BE2C (cell line): ENCODE measurements around the gene ERGIC1.

ENCODE experiments used
- DNase-seq: peaks from one replicate; pipeline ENCODE4 v3.0.0-alpha.2; 2020
- H3K27me3 ChIP-seq: fragments of 250-450 bp; sonication (Bioruptor Pico); 2 replicates; pipeline ENCODE4 v1.5.1; 2020; ENCODE audit warnings: mild to moderate bottlenecking
- H3K36me3 ChIP-seq: fragments of 250-450 bp; sonication (Bioruptor Pico); 2 replicates; pipeline ENCODE4 v1.5.1; 2020; ENCODE audit warnings: mild to moderate bottlenecking
- H3K4me1 ChIP-seq: fragments of 250-450 bp; sonication (Bioruptor Pico); 2 replicates; pipeline ENCODE4 v1.5.1; 2020
- H3K4me3 ChIP-seq: 2 replicates; pipeline ENCODE4 v1.5.1; 2011; ENCODE audit warnings: low read depth, low read length
- H3K9me3 ChIP-seq: fragments of 250-450 bp; sonication (Bioruptor Pico); 2 replicates; pipeline ENCODE4 v1.5.1; 2020
- TF ChIP-seq, protein P1 (sequence below): IDR thresholded peaks from 2 replicates; pipeline ENCODE4 v1.5.1; 2012; ENCODE audit warnings: mild to moderate bottlenecking, low read depth, low read length

ERGIC1 gene

DNA sequence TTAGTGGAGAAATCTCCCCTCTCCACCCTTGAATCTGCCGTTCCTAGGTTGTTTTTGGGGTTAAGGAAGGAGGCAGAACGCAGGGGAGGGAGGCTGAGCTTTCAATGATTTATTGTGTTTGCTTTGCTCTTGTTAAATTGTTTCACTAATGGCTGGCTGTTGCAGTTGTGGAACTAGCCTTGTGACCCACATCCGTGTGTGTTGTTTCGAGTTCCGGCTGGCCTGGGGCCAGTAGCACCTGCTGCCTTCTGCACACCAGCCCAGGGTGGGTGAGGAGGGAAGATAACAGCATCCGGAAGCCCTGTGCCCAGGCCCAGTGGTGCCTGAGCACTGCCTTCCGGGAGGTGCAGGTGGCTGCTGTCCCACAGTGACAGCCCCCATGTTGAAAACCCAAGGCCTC, 3.6 kb downstream of the ERGIC1 start:
- Histone ChIP-seq H3K4me1 (no peaks in the 10 kb centered on the region), H3K27me3 (no peaks in the 10 kb centered on the region), H3K36me3 (no peaks in the 10 kb centered on the region), H3K4me3 (no peak overlapping the region), H3K9me3 (no peaks in the 10 kb centered on the region)
- DNase-seq = no peak
- TF ChIP-seq, protein P1, sequence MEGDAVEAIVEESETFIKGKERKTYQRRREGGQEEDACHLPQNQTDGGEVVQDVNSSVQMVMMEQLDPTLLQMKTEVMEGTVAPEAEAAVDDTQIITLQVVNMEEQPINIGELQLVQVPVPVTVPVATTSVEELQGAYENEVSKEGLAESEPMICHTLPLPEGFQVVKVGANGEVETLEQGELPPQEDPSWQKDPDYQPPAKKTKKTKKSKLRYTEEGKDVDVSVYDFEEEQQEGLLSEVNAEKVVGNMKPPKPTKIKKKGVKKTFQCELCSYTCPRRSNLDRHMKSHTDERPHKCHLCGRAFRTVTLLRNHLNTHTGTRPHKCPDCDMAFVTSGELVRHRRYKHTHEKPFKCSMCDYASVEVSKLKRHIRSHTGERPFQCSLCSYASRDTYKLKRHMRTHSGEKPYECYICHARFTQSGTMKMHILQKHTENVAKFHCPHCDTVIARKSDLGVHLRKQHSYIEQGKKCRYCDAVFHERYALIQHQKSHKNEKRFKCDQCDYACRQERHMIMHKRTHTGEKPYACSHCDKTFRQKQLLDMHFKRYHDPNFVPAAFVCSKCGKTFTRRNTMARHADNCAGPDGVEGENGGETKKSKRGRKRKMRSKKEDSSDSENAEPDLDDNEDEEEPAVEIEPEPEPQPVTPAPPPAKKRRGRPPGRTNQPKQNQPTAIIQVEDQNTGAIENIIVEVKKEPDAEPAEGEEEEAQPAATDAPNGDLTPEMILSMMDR = no peak

DNA sequence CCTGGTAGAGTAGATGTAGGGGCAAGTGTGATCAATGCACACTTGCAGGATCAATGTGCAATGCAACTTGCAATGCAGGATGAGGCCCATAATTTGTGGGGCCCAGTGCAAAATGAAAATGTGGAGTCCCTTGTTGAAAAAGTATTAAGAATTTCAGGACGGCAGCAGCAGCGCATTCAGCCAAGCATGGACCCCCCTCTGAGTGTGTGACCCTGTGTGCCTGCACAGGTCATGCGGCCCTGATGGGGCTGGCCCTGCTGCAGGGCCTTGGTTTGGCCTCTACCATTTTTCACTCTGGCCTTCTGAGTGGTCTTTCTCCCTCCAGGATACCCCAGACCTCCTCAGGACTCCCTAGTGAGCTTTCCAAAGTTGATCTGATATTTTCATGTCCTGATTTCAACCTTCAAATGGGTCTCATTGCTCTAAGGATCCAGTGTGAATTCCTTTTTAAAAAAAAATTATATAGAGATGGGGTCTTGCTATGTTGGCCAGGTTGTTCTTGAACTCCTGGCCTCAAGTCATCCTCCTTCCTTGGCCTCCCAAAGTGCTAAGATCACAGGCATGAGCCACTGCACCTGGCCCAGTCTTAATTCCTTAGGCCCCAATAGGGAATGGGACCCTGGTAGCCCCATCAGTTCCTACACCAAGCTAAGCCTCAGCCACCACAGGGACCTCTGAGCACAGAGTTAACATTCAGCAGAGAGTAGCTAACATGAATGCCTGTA, 4.3 kb downstream of the ERGIC1 start:
- no peaks in the 10 kb centered on the region for H3K4me1 ChIP-seq
- DNase-seq = no peak
- TF ChIP-seq, protein P1 = no peak
- no peaks in the 10 kb centered on the region for H3K9me3 ChIP-seq
- no peaks in the 10 kb centered on the region for H3K27me3 ChIP-seq
- no peaks in the 10 kb centered on the region for H3K36me3 ChIP-seq
- H3K4me3 ChIP-seq = no peak overlapping the region

DNA sequence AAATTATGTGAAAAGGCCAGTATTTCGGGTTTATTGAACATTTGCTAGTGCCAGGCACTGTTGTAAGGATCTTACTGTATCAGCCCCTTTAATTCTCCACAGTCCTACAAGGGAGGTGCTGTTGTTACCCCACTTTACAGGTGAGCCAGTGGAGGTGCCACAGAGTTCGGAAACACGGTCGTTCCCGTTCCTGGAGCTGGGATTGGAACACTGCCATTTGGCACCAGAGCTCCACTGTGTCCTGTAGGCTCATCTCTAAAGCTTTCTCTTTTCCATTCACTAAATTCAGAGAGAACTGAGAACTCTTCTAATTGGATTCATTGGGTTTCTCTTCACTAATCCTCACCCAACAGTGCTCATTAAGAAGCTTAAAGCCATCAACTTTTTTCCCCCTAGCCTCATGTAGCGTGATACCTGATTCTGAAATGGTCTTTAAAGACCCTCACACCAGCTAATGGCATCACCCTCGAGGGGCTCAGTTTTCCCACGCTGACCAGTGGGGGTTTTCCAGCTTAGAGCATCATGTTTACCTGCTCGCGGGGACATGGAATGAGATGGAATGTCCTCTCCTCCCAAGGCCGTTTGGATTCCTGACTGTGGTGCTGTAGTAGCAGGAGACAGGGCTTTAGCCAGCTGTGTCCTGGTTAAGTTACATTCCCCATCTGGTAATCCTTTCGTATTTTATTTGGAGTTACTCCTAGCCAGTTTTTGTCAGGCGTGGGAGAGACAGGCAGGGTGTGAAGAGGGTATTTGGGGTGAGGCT, 5.8 kb downstream of the ERGIC1 start:
- no peaks in the 10 kb centered on the region for H3K36me3 ChIP-seq
- TF ChIP-seq, protein P1 = no peak
- no peaks in the 10 kb centered on the region for H3K9me3 ChIP-seq
- H3K27me3 ChIP-seq = no peaks in the 10 kb centered on the region
- H3K4me3 ChIP-seq = no peak overlapping the region
- H3K4me1 ChIP-seq = no peaks in the 10 kb centered on the region
- DNase-seq = no peak

DNA sequence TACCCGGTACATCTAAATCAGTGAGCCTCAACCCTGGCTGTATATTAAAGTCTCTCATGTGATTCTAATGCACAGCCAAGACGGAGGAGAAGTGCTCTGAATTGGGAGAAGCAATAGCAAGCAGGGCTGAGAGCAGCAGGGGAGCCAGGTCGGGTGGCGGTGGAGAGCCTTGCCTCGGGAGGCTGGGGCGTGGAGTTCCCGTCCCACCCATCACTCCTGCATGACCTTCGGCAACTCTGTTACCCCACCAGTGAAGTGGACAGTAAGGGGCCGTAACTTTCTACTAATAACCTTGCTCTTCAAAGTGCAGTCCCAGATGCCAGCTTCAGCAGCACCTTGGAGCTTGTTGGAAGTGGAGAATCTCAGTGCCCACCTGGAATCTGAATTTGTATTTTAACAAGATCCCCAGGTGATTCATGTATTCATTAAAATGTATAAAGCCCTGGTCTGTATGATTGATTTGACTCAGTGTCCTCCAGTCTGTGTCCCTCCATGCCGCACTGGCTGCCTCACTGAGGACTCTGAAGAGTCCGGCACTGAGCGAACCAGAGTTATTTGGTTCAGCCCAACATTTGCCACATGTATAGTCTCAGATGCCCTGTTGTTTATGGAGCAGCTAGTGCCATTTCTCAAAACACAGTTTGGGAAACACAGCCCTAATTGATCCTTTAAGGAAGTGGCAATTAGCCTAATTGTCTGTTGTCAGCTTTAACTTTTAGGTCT, 6.5 kb downstream of the ERGIC1 start:
- Histone ChIP-seq H3K36me3 (no peaks in the 10 kb centered on the region), H3K4me1 (no peaks in the 10 kb centered on the region), H3K27me3 (no peaks in the 10 kb centered on the region), H3K9me3 (no peaks in the 10 kb centered on the region), H3K4me3 (no peak overlapping the region)
- DNase-seq = no peak
- TF ChIP-seq, protein P1 = no peak

DNA sequence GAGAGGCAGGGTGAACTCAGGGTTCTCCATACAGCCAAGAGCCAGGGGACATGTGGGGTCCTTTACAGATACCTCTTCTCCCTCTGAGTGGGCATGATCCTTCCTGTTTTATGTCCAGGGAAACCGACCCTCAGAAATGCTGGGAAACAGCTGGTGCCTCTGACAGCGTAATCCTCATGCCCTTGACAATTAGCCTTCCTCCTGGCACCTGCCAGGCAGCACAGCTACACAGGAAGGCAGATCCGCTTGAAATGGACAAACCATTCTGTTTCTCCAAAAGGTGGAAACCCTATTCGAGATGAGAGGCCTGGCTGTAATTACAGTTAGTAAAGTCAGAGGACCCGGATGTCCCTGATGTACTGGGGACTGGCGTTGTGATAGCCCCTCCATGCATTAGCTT, 7.2 kb downstream of the ERGIC1 start:
- no peaks in the 10 kb centered on the region for H3K4me1 ChIP-seq
- H3K9me3 ChIP-seq = no peaks in the 10 kb centered on the region
- DNase-seq = no peak
- TF ChIP-seq, protein P1 = no peak
- no peaks in the 10 kb centered on the region for H3K36me3 ChIP-seq
- H3K4me3 ChIP-seq = no peak overlapping the region
- H3K27me3 ChIP-seq = no peaks in the 10 kb centered on the region
